ENCODE results near the gene ETHE1. TPM values are rescaled to one million over a fixed set of nuclear protein-coding genes. Genes with fewer than 3 reads are reported as not detected.

Gene ETHE1
- total RNA-seq, result 10 to 100 TPM; 71.1 to 74.0 TPM

GRCh38 chr19:43526884-43527859 is at the start of gene ETHE1:
TSS of gene ETHE1 (minus strand) at chr19:43527201. CDS start at chr19:43527177, 24 bp downstream.
- H3K4me1 Mint-ChIP-seq, result peaks cover 7% of the 10 kb centered on the region
- peak; percentile 74 for ATAC-seq (replicated peaks)
- peak within 1 kb of the TSS; percentile 84 for H3K4me3 Mint-ChIP-seq
- no peaks in the 10 kb centered on the region for H3K9me3 Mint-ChIP-seq
- H3K36me3 Mint-ChIP-seq (ENCODE audit: low read depth), result peaks cover 24% of the 10 kb centered on the region
- H3K27me3 Mint-ChIP-seq, result no peaks in the 10 kb centered on the region
- H3K27ac Mint-ChIP-seq, result peak within 1 kb of the TSS; percentile 85

GRCh38 chr19:43575955-43576878 is 49.2 kb upstream of the ETHE1 start:
- Mint-ChIP-seq H3K36me3 (ENCODE audit: low read depth) (peaks cover 5% of the 10 kb centered on the region), H3K4me1 (peaks cover 6% of the 10 kb centered on the region), H3K27ac (peak overlapping the region; percentile 99), H3K27me3 (no peaks in the 10 kb centered on the region), H3K4me3 (peak overlapping the region; percentile 99), H3K9me3 (no peaks in the 10 kb centered on the region)
- peak; percentile 1 for ATAC-seq (replicated peaks)

- Mint-ChIP-seq H3K27me3 (no peaks in the 10 kb centered on the region), H3K36me3 (ENCODE audit: low read depth) (peaks cover 5% of the 10 kb centered on the region), H3K4me3 (peak within 1 kb of the TSS; percentile 99), H3K4me1 (peaks cover 11% of the 10 kb centered on the region), H3K27ac (peak within 1 kb of the TSS; percentile 99), H3K9me3 (no peaks in the 10 kb centered on the region)
- ATAC-seq (replicated peaks), result peak; percentile 100
These were observed 48.4 kb upstream of the ETHE1 start, which contains the start of the genes PINLYP and XRCC1 for GRCh38 chr19:43575156-43575950. TSS of gene PINLYP (plus strand) at chr19:43575801. CDS start at chr19:43577192, 1,391 bp downstream. TSS of gene XRCC1 (minus strand) at chr19:43575527. CDS start at chr19:43575458, 69 bp downstream.

GRCh38 chr19:43574424-43575155 is 47.6 kb upstream of the ETHE1 start:
- Mint-ChIP-seq H3K36me3 (ENCODE audit: low read depth) (peaks cover 5% of the 10 kb centered on the region), H3K27ac (peak overlapping the region; percentile 99), H3K4me1 (peaks cover 11% of the 10 kb centered on the region), H3K4me3 (peak overlapping the region; percentile 99), H3K9me3 (no peaks in the 10 kb centered on the region), H3K27me3 (no peaks in the 10 kb centered on the region)
- ATAC-seq (replicated peaks), result no peak

GRCh38 chr19:43572171-43572588 is 45.2 kb upstream of the ETHE1 start:
- peak overlapping the region; percentile 27 for H3K27ac Mint-ChIP-seq
- no peak overlapping the region for H3K4me3 Mint-ChIP-seq
- H3K27me3 Mint-ChIP-seq, result no peaks in the 10 kb centered on the region
- peaks cover 5% of the 10 kb centered on the region for H3K36me3 Mint-ChIP-seq (ENCODE audit: low read depth)
- ATAC-seq (replicated peaks), result no peak
- H3K4me1 Mint-ChIP-seq, result peaks cover 5% of the 10 kb centered on the region
- no peaks in the 10 kb centered on the region for H3K9me3 Mint-ChIP-seq

GRCh38 chr19:43570174-43570791 is 43.3 kb upstream of the ETHE1 start:
- Mint-ChIP-seq H3K27me3 (no peaks in the 10 kb centered on the region), H3K4me3 (no peak overlapping the region), H3K4me1 (peaks cover 5% of the 10 kb centered on the region), H3K9me3 (no peaks in the 10 kb centered on the region), H3K36me3 (ENCODE audit: low read depth) (peaks cover 3% of the 10 kb centered on the region), H3K27ac (no peak overlapping the region)
- no peak for ATAC-seq (replicated peaks)

GRCh38 chr19:43569657-43570056 is 42.7 kb upstream of the ETHE1 start:
- ATAC-seq (replicated peaks), result no peak
- H3K4me3 Mint-ChIP-seq, result no peak overlapping the region
- peaks cover 5% of the 10 kb centered on the region for H3K4me1 Mint-ChIP-seq
- no peaks in the 10 kb centered on the region for H3K9me3 Mint-ChIP-seq
- no peaks in the 10 kb centered on the region for H3K36me3 Mint-ChIP-seq (ENCODE audit: low read depth)
- no peak overlapping the region for H3K27ac Mint-ChIP-seq
- no peaks in the 10 kb centered on the region for H3K27me3 Mint-ChIP-seq

- H3K27me3 Mint-ChIP-seq, result no peaks in the 10 kb centered on the region
- H3K36me3 Mint-ChIP-seq (ENCODE audit: low read depth), result peaks cover 37% of the 10 kb centered on the region
- ATAC-seq (replicated peaks), result no peak
- peaks cover 29% of the 10 kb centered on the region for H3K4me1 Mint-ChIP-seq
- H3K9me3 Mint-ChIP-seq, result no peaks in the 10 kb centered on the region
- H3K4me3 Mint-ChIP-seq, result no peak overlapping the region
- H3K27ac Mint-ChIP-seq, result no peak overlapping the region
These were observed 37.8 kb upstream of the ETHE1 start for GRCh38 chr19:43564800-43565199.

GRCh38 chr19:43563816-43564457 is 36.9 kb upstream of the ETHE1 start:
- H3K4me1 Mint-ChIP-seq, result peaks cover 29% of the 10 kb centered on the region
- ATAC-seq (replicated peaks), result no peak

GRCh38 chr19:43562698-43563241 is 35.8 kb upstream of the ETHE1 start:
- peak; percentile 96 for ATAC-seq (replicated peaks)
- H3K27me3 Mint-ChIP-seq, result no peaks in the 10 kb centered on the region
- H3K9me3 Mint-ChIP-seq, result no peaks in the 10 kb centered on the region
- H3K4me1 Mint-ChIP-seq, result peaks cover 29% of the 10 kb centered on the region
- peaks cover 54% of the 10 kb centered on the region for H3K36me3 Mint-ChIP-seq (ENCODE audit: low read depth)
- H3K27ac Mint-ChIP-seq, result peak overlapping the region; percentile 87
- peak overlapping the region; percentile 63 for H3K4me3 Mint-ChIP-seq

More at GRCh38 chr19:43563816-43564457, 36.9 kb upstream of the ETHE1 start:
- peaks cover 43% of the 10 kb centered on the region for H3K36me3 Mint-ChIP-seq (ENCODE audit: low read depth)
- H3K27me3 Mint-ChIP-seq, result no peaks in the 10 kb centered on the region
- no peaks in the 10 kb centered on the region for H3K9me3 Mint-ChIP-seq
- H3K27ac Mint-ChIP-seq, result peak overlapping the region; percentile 87
- H3K4me3 Mint-ChIP-seq, result peak overlapping the region; percentile 63

- Mint-ChIP-seq H3K27ac (peak overlapping the region; percentile 87), H3K27me3 (no peaks in the 10 kb centered on the region), H3K36me3 (ENCODE audit: low read depth) (peaks cover 59% of the 10 kb centered on the region), H3K4me3 (peak overlapping the region; percentile 63), H3K9me3 (no peaks in the 10 kb centered on the region), H3K4me1 (peaks cover 29% of the 10 kb centered on the region)
- ATAC-seq (replicated peaks), result no peak
These were observed 35.3 kb upstream of the ETHE1 start for GRCh38 chr19:43562226-43562697.

Data from activated T-helper 17 cell treated with anti-CD3 and anti-CD28 coated beads, Interleukin-2, amount 50 U/mL, for 72 hours (primary cell).